GM06990 (cell line): ENCODE data around the gene NFAT5.
"Not testable (repeated sequence)": the region's sequence is repeated elsewhere in the genome, so short reads cannot be mapped to it uniquely, and the experiment has no call there.

Experiments used
- DNase-seq: peaks from one replicate; pipeline ENCODE4 v3.0.0-alpha.2; 2011; ENCODE audit not compliant: insufficient read length; ENCODE audit errors: extremely low read depth
- H3K27me3 ChIP-seq: replicated peaks from 2 replicates; pipeline ENCODE4 v1.6.0; 2011; ENCODE audit warnings: low read length; ENCODE audit not compliant: control insufficient read depth, insufficient read depth
- H3K36me3 ChIP-seq: 2 replicates; pipeline ENCODE4 v1.5.1; 2011; ENCODE audit warnings: low read length; ENCODE audit not compliant: control insufficient read depth, insufficient read depth
- H3K4me3 ChIP-seq: replicated peaks from 2 replicates; pipeline ENCODE4 v1.5.1; 2011; ENCODE audit warnings: low read depth, mild to moderate bottlenecking, control low read depth, low read length
- CTCF ChIP-seq: IDR thresholded peaks from 2 replicates; pipeline ENCODE4 v1.5.1; 2011; ENCODE audit warnings: low read length, control low read depth, mild to moderate bottlenecking, inconsistent platforms; ENCODE audit not compliant: insufficient read depth, poor library complexity, severe bottlenecking

Gene NFAT5

DNA sequence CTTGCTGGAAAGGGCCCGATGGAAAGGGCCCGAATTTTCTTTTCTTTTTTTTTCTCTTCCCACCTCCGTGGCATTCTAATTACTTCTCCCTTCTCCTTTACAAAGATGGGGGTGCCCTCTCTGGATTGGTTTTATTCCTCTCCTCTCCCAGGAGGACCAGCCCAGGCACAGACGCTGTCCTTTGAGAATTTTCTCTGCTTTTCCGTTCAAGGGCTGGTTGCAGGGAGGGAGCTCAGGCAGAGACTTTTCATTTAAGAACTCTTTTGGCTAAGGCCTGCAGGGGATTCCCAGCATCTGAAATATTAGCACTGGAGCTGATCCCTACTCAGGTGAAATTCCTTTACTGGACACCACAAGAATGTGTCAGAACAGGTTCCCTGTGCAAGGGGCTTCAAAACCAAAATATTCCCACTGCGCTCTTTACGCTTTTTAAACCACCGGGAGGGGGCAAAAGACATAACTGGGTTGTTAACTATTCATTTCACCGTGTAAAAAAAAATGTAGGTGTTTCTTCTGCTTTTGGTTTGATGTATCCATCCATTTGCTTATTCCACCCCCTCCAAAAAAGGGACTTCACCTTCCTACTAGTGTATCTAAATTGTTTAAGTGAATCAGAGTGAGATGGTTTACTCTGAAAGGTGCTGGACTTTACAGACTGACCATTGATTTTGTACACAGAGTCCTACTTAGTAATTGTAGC is 1.4 kb downstream of the NFAT5 start:
- Histone ChIP-seq H3K27me3 (no peaks in the 10 kb centered on the region), H3K36me3 (no peaks in the 10 kb centered on the region; the same call in 1 of the 2 replicates), H3K4me3 (peak overlapping the region; percentile 90)
- DNase-seq, result peak; percentile 37
- TF ChIP-seq CTCF, result peak; percentile 40

- no peak for TF ChIP-seq CTCF
- H3K27me3 ChIP-seq, result no peaks in the 10 kb centered on the region
- peak overlapping the region; percentile 90 for H3K4me3 ChIP-seq
- H3K36me3 ChIP-seq, result no peaks in the 10 kb centered on the region; the same call in 1 of the 2 replicates
- no peak for DNase-seq
Observed at GRCh38 chr16:69568676-69569075, 2.9 kb downstream of the NFAT5 start.

DNA sequence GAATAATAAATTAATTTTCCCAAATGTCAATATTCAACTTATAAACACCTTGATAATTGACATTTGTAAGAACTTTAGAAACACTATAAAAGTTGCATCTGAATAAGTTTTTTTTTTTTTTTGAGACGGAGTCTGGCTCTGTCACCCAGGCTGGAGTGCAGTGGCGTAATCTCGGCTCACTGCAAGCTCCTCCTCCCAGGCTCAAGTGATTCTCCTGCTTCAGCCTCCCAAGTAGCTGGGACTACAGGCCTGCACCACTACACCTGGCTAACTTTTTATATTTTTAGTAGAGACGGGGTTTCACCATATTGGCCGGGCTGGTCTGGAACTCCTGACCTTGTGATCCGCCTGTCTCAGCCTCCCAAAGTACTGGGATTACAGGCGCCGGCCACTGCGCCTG is 13.0 kb downstream of the NFAT5 start:
- not testable (repeated sequence) for H3K36me3 ChIP-seq, DNase-seq, H3K27me3 ChIP-seq

GRCh38 chr16:69579783-69580481 is 14.2 kb downstream of the NFAT5 start:
- Histone ChIP-seq H3K4me3 (no peak overlapping the region), H3K36me3 (no peaks in the 10 kb centered on the region; the same call in 1 of the 2 replicates), H3K27me3 (no peaks in the 10 kb centered on the region)
- DNase-seq, result no peak
- TF ChIP-seq CTCF, result no peak

More for the DNA sequence above, 13.0 kb downstream of the NFAT5 start:
- H3K4me3 ChIP-seq, result not testable (repeated sequence)

- DNase-seq, result no peak
- Histone ChIP-seq H3K36me3 (no peaks in the 10 kb centered on the region; the same call in 1 of the 2 replicates), H3K4me3 (no peak overlapping the region), H3K27me3 (no peaks in the 10 kb centered on the region)
- TF ChIP-seq CTCF, result no peak
Observed at GRCh38 chr16:69581297-69581696, 15.5 kb downstream of the NFAT5 start.

DNA sequence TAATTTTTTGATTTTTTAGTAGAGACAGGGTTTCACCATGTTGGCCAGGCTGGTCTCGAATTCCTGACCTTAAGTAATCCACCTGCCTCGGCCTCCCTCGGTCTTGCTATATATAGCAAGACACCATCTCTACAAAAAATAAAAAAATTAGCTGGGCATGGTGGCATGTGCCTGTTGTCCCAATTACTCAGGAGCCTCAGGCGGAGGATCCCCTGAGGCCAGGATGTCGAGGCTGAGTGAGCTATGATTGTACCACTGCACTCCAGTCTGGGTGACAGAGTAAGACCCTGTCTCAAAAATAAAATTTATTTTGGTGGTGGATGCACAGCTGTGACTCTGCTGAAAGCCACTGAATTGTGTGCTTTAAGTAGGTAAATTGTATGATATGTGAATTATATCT is 18.7 kb downstream of the NFAT5 start:
- not testable (repeated sequence) for H3K36me3 ChIP-seq, H3K27me3 ChIP-seq, H3K4me3 ChIP-seq, DNase-seq
